NCI-H2196 (cell line): ENCODE data around the gene LMO7.

ENCODE experiments used
- DNase-seq: peaks from one replicate; lab custom pipeline; 2025; ENCODE audit not compliant: unreplicated experiment; lab: John Stamatoyannopoulos, UW

LMO7 gene

GRCh38 chr13:75796825-75797224 is 160.7 kb downstream of the LMO7 start:
- DNase-seq, result no peak

GRCh38 chr13:75797239-75797638 is 161.1 kb downstream of the LMO7 start:
- no peak for DNase-seq

GRCh38 chr13:75797719-75798118 is 161.6 kb downstream of the LMO7 start:
- DNase-seq, result no peak

- DNase-seq, result no peak
Observed at GRCh38 chr13:75798353-75799255, 162.5 kb downstream of the LMO7 start.

- no peak for DNase-seq
Observed at GRCh38 chr13:75800545-75800944, 164.4 kb downstream of the LMO7 start.

- DNase-seq, result no peak
Observed at GRCh38 chr13:75801388-75801945, 165.3 kb downstream of the LMO7 start.

- DNase-seq, result no peak
Observed at GRCh38 chr13:75802161-75802560, 166.0 kb downstream of the LMO7 start.

GRCh38 chr13:75803164-75803611 is 167.1 kb downstream of the LMO7 start:
- DNase-seq, result peak; percentile 5

- no peak for DNase-seq
Observed at GRCh38 chr13:75804054-75804453, 167.9 kb downstream of the LMO7 start.

- DNase-seq, result no peak
Observed at GRCh38 chr13:75804605-75805004, 168.5 kb downstream of the LMO7 start.

GRCh38 chr13:75806117-75806516 is 170.0 kb downstream of the LMO7 start:
- DNase-seq, result no peak

- DNase-seq, result no peak
Observed at GRCh38 chr13:75811361-75811760, 175.2 kb downstream of the LMO7 start.

- no peak for DNase-seq
Observed at GRCh38 chr13:75811841-75812240, 175.7 kb downstream of the LMO7 start.

GRCh38 chr13:75812751-75813181 is 176.6 kb downstream of the LMO7 start:
- no peak for DNase-seq

GRCh38 chr13:75813323-75813722 is 177.2 kb downstream of the LMO7 start:
- DNase-seq, result no peak

- no peak for DNase-seq
Observed at GRCh38 chr13:75818179-75818967, 182.2 kb downstream of the LMO7 start.

- DNase-seq, result no peak
Observed at GRCh38 chr13:75818968-75819225, 182.8 kb downstream of the LMO7 start.

GRCh38 chr13:75825161-75825560 is 189.0 kb downstream of the LMO7 start:
- no peak for DNase-seq

GRCh38 chr13:75825594-75825993 is 189.5 kb downstream of the LMO7 start:
- DNase-seq, result no peak

GRCh38 chr13:75826391-75826790 is 190.3 kb downstream of the LMO7 start:
- DNase-seq, result no peak

GRCh38 chr13:75829830-75830229 is 193.7 kb downstream of the LMO7 start:
- DNase-seq, result no peak

- no peak for DNase-seq
Observed at GRCh38 chr13:75830842-75831241, 194.7 kb downstream of the LMO7 start.
